Measurements from ENCODE around the gene CEP104. TPM values are rescaled to one million over a fixed set of nuclear protein-coding genes. Genes with fewer than 3 reads are reported as not detected.

CEP104 gene
- total and polyA plus RNA-seq, 2 donors = 11.7 to 12.8 TPM

DNA sequence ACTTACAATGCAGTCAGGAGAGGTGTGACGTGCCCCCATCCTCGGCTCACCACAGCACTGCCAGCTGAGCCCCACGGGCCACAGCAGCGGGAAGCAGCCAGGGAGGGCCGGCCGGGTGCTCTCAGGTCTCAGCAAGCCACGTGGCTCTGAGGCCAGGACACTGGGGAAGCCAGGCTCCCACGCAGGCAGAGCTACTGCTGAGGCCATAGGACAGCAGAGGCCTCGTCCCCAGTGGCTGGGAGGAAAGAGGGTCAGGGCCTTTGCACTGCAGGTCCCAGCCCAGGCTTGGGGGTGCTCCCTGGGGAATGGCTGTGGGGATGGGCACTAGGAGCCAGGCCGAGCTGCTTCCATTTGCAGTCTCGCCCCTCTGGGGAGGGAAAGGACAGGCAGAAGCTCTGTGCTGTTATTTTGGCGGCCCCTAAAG is 66.5 kb downstream of the CEP104 start:
- Histone ChIP-seq H3K4me1 (ENCODE audit: control insufficient read depth in 2 of 2, insufficient read depth in 2 of 2, low read length in 2 of 2) (peaks cover 8 to 14% of the 10 kb centered on the region in 2 donors), H3K27me3 (ENCODE audit: control insufficient read depth in 2 of 2, insufficient read depth in 1 of 2, low read length in 1 of 2) (no peaks in the 10 kb centered on the region), H3K9me3 (ENCODE audit: control insufficient read depth in 2 of 2, insufficient read depth in 1 of 2, low read length in 1 of 2) (no peaks in the 10 kb centered on the region), H3K36me3 (ENCODE audit: control insufficient read depth in 2 of 2, insufficient read depth in 2 of 2, low read length in 1 of 2) (peaks cover 17 to 50% of the 10 kb centered on the region in 2 donors), H3K27ac (ENCODE audit: low read depth in 1 of 2, low read length in 1 of 2) (no peak overlapping the region), H3K4me3 (ENCODE audit: low read length in 2 of 2) (no peak overlapping the region)
- no peak for DNase-seq (ENCODE audit: low read depth in 6 of 9, low spot score in 9 of 9)
- WGBS = 96% methylated on average over 12 of the region's 12 CpGs

DNA sequence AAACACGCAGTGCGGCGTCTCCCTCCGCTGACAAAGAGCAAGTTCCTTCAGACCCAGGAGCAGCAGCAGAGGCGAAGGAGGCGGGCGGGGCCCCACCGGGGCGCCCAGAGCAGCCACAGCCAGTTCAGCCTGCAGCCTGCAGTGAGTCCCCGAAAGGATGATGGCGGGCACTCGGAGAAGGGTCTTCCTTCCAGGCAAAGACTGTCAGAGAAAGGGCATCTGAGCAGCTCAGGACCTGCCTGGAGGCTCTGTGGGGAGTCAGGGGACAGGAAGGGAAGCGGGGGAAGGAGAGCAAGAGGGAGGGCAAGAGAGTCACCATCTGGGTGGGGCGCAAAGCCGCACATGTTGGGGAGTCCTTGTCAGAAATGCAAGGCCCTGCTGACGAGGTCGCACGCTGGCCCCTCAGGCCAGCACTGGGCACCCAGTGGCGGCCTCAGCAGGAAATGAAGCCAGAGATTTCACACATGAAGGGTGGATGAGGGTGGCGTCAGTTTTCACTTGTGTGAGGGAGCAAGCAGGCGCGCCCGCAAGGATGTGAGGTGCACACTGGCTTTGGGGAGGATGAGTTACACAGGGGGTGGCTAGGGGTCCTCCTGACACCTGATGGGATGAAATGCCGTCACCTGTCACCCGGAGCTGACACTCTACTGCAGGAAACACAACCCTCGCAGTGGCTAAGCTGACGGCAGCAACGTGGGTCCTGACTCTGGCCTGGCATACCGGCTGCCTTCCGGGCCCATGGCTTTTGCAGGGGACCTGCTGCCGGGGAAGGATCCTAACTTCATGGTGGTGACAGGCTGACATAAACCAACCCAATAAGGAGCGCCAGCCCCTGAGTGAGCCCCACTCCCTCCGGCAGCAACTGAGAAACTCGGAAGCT is 67.3 kb downstream of the CEP104 start:
- Histone ChIP-seq H3K27me3 (ENCODE audit: control insufficient read depth in 2 of 2, insufficient read depth in 1 of 2, low read length in 1 of 2) (no peaks in the 10 kb centered on the region), H3K9me3 (ENCODE audit: control insufficient read depth in 2 of 2, insufficient read depth in 1 of 2, low read length in 1 of 2) (no peaks in the 10 kb centered on the region), H3K4me1 (ENCODE audit: control insufficient read depth in 2 of 2, insufficient read depth in 2 of 2, low read length in 2 of 2) (peaks cover 0 to 6% of the 10 kb centered on the region in 2 donors), H3K27ac (ENCODE audit: low read depth in 1 of 2, low read length in 1 of 2) (no peak overlapping the region), H3K36me3 (ENCODE audit: control insufficient read depth in 2 of 2, insufficient read depth in 2 of 2, low read length in 1 of 2) (peaks cover 25 to 58% of the 10 kb centered on the region in 2 donors), H3K4me3 (ENCODE audit: low read length in 2 of 2) (no peak overlapping the region)
- WGBS = 95% methylated on average over 34 of the region's 34 CpGs
- DNase-seq (ENCODE audit: low read depth in 6 of 9, low spot score in 9 of 9) = no peak

DNA sequence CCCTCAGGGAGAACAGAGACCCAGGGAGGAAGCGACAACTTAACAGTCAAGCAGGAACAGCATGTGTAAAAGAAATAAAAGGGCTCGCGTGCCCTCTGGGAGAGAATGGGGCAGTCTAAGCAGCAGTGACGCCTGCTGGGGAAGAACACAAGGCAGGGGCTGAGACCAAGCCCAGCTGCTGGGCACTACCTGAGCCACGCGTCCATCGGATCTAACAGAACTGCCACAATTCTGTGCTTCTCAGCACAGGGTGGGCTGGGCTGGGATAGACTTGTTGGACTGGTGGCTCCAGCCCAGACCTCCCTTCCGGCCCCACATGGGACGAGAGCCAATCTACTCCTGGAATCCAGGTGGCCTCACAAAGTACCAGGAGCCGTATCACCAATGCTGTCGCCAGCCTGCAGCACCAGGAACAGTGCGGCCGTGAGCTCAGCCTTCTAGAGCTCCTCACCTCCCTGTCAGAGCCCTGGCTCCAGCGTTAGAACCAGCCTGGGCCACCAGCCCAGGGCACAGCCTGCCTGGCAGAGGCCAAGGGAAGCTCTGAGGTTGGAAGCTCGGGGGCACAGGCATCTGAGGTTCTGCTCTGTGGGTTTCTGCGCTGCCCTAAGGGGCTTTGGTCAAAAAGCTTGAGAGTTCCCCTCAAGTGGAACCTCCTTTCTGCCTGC is 68.1 kb downstream of the CEP104 start:
- H3K4me1 ChIP-seq (ENCODE audit: control insufficient read depth in 2 of 2, insufficient read depth in 2 of 2, low read length in 2 of 2) = peaks cover 0 to 4% of the 10 kb centered on the region in 2 donors
- no peak overlapping the region for H3K4me3 ChIP-seq (ENCODE audit: low read length in 2 of 2)
- no peak for DNase-seq (ENCODE audit: low read depth in 6 of 9, low spot score in 9 of 9)
- 96% methylated on average over 16 of the region's 16 CpGs for WGBS
- peaks cover 31 to 66% of the 10 kb centered on the region in 2 donors for H3K36me3 ChIP-seq (ENCODE audit: control insufficient read depth in 2 of 2, insufficient read depth in 2 of 2, low read length in 1 of 2)
- no peaks in the 10 kb centered on the region for H3K27me3 ChIP-seq (ENCODE audit: control insufficient read depth in 2 of 2, insufficient read depth in 1 of 2, low read length in 1 of 2)
- H3K9me3 ChIP-seq (ENCODE audit: control insufficient read depth in 2 of 2, insufficient read depth in 1 of 2, low read length in 1 of 2) = no peaks in the 10 kb centered on the region
- no peak overlapping the region for H3K27ac ChIP-seq (ENCODE audit: low read depth in 1 of 2, low read length in 1 of 2)

- peaks cover 33 to 72% of the 10 kb centered on the region in 2 donors for H3K36me3 ChIP-seq (ENCODE audit: control insufficient read depth in 2 of 2, insufficient read depth in 2 of 2, low read length in 1 of 2)
- H3K4me1 ChIP-seq (ENCODE audit: control insufficient read depth in 2 of 2, insufficient read depth in 2 of 2, low read length in 2 of 2) = no peaks in the 10 kb centered on the region
- WGBS = 98% methylated on average over 26 of the region's 26 CpGs
- H3K27me3 ChIP-seq (ENCODE audit: control insufficient read depth in 2 of 2, insufficient read depth in 1 of 2, low read length in 1 of 2) = no peaks in the 10 kb centered on the region
- no peak overlapping the region for H3K4me3 ChIP-seq (ENCODE audit: low read length in 2 of 2)
- no peaks in the 10 kb centered on the region for H3K9me3 ChIP-seq (ENCODE audit: control insufficient read depth in 2 of 2, insufficient read depth in 1 of 2, low read length in 1 of 2)
- H3K27ac ChIP-seq (ENCODE audit: low read depth in 1 of 2, low read length in 1 of 2) = no peak overlapping the region
- DNase-seq (ENCODE audit: low read depth in 6 of 9, low spot score in 9 of 9) = no peak
These were observed 69.0 kb downstream of the CEP104 start for GRCh38 chr1:3787745-3788605.

GRCh38 chr1:3787349-3787715 is 69.7 kb downstream of the CEP104 start:
- no peak overlapping the region for H3K4me3 ChIP-seq (ENCODE audit: low read length in 2 of 2)
- no peaks in the 10 kb centered on the region for H3K4me1 ChIP-seq (ENCODE audit: control insufficient read depth in 2 of 2, insufficient read depth in 2 of 2, low read length in 2 of 2)
- peaks cover 39 to 75% of the 10 kb centered on the region in 2 donors for H3K36me3 ChIP-seq (ENCODE audit: control insufficient read depth in 2 of 2, insufficient read depth in 2 of 2, low read length in 1 of 2)
- H3K9me3 ChIP-seq (ENCODE audit: control insufficient read depth in 2 of 2, insufficient read depth in 1 of 2, low read length in 1 of 2) = no peaks in the 10 kb centered on the region
- H3K27me3 ChIP-seq (ENCODE audit: control insufficient read depth in 2 of 2, insufficient read depth in 1 of 2, low read length in 1 of 2) = no peaks in the 10 kb centered on the region
- WGBS = 95% methylated on average over 10 of the region's 10 CpGs
- DNase-seq (ENCODE audit: low read depth in 6 of 9, low spot score in 9 of 9) = no peak
- no peak overlapping the region for H3K27ac ChIP-seq (ENCODE audit: low read depth in 1 of 2, low read length in 1 of 2)

DNA sequence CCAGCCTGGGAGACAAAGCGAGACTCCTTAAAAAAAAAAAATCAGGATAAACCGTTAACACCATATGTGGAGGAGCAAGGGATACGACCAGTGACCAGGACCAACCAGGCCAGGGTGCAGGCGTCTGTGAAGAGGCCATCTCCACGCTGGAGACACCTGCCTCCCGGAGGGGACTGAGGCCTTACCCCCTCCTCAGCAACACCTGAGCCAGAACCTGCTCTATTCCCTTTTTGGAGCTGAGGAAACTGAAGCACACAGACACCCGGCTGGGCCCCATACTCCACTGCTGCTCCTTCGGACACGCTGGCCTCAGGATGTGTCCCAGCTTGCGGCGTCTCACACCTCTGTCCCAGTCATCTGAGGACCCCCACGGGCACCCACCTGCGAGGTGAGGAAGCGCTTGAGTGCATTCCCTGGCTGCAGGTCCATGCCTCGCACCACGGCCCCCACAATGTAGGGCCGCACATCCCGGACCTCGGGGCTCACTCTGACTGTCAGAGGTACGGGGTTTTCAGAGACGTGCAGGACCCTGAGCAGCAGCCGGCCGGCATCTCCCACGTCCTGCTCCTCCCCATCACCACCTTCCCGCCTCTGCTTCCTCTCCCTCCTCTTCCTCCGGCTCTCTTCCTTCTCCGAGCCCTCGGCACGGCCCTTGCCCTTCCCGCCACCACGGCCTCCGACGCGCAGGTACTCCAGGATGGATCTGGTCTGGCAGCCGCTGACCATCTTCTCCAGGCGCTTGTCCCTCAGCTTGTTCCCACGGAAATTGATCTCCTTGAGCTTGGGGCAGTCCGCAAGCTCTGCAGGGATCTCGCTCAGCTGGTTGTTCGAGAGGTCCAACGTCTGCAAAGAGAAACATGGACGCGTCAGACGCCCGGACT is 70.3 kb downstream of the CEP104 start:
- Histone ChIP-seq H3K4me1 (ENCODE audit: control insufficient read depth in 2 of 2, insufficient read depth in 2 of 2, low read length in 2 of 2) (no peaks in the 10 kb centered on the region), H3K4me3 (ENCODE audit: low read length in 2 of 2) (no peak overlapping the region), H3K27ac (ENCODE audit: low read depth in 1 of 2, low read length in 1 of 2) (no peak overlapping the region), H3K36me3 (ENCODE audit: control insufficient read depth in 2 of 2, insufficient read depth in 2 of 2, low read length in 1 of 2) (peaks cover 43 to 81% of the 10 kb centered on the region in 2 donors), H3K27me3 (ENCODE audit: control insufficient read depth in 2 of 2, insufficient read depth in 1 of 2, low read length in 1 of 2) (no peaks in the 10 kb centered on the region), H3K9me3 (ENCODE audit: control insufficient read depth in 2 of 2, insufficient read depth in 1 of 2, low read length in 1 of 2) (no peaks in the 10 kb centered on the region)
- no peak for DNase-seq (ENCODE audit: low read depth in 6 of 9, low spot score in 9 of 9)
- 98% methylated on average over 45 of the region's 45 CpGs for WGBS

- Histone ChIP-seq H3K9me3 (ENCODE audit: control insufficient read depth in 2 of 2, insufficient read depth in 1 of 2, low read length in 1 of 2) (no peaks in the 10 kb centered on the region), H3K36me3 (ENCODE audit: control insufficient read depth in 2 of 2, insufficient read depth in 2 of 2, low read length in 1 of 2) (peaks cover 50 to 86% of the 10 kb centered on the region in 2 donors), H3K4me3 (ENCODE audit: low read length in 2 of 2) (no peak overlapping the region), H3K27ac (ENCODE audit: low read depth in 1 of 2, low read length in 1 of 2) (no peak overlapping the region), H3K27me3 (ENCODE audit: control insufficient read depth in 2 of 2, insufficient read depth in 1 of 2, low read length in 1 of 2) (no peaks in the 10 kb centered on the region), H3K4me1 (ENCODE audit: control insufficient read depth in 2 of 2, insufficient read depth in 2 of 2, low read length in 2 of 2) (no peaks in the 10 kb centered on the region)
- DNase-seq (ENCODE audit: low read depth in 6 of 9, low spot score in 9 of 9) = no peak
- 95% methylated on average over 14 of the region's 14 CpGs for WGBS
These were observed 71.4 kb downstream of the CEP104 start for GRCh38 chr1:3785456-3786157.

DNA sequence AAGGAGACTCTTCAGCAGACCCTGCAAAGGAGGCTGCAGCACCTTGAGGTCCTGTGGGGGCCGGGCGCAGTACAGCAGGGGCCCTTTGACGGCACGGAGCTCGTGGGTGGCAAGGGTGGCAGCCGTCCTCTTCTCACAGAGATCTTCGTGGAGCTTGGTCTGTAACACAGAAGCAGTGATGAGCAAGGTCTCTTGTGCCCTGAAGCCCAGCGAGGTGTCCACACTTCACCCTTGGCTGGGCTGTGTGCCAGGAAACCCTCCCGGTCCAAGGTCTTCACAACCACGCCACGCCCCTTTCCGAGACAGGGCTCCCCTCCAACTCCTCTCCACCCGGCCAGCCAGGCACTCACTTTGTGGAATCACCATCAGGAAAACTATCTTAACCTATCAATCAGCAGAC is 72.0 kb downstream of the CEP104 start:
- 95% methylated on average over 13 of the region's 13 CpGs for WGBS
- H3K9me3 ChIP-seq (ENCODE audit: control insufficient read depth in 2 of 2, insufficient read depth in 1 of 2, low read length in 1 of 2) = no peaks in the 10 kb centered on the region
- no peak overlapping the region for H3K4me3 ChIP-seq (ENCODE audit: low read length in 2 of 2)
- no peak for DNase-seq (ENCODE audit: low read depth in 6 of 9, low spot score in 9 of 9)
- H3K36me3 ChIP-seq (ENCODE audit: control insufficient read depth in 2 of 2, insufficient read depth in 2 of 2, low read length in 1 of 2) = peaks cover 53 to 87% of the 10 kb centered on the region in 2 donors
- H3K4me1 ChIP-seq (ENCODE audit: control insufficient read depth in 2 of 2, insufficient read depth in 2 of 2, low read length in 2 of 2) = no peaks in the 10 kb centered on the region
- H3K27ac ChIP-seq (ENCODE audit: low read depth in 1 of 2, low read length in 1 of 2) = no peak overlapping the region
- no peaks in the 10 kb centered on the region for H3K27me3 ChIP-seq (ENCODE audit: control insufficient read depth in 2 of 2, insufficient read depth in 1 of 2, low read length in 1 of 2)

All from thymus (tissue), 11 donors.